SJCRH30 (cell line): ENCODE measurements around the gene PPP2R5C. TPM values are rescaled to one million over a fixed set of nuclear protein-coding genes. Genes with fewer than 3 reads are reported as not detected.

Source experiments
- DNase-seq, 2 experiments: peaks; one replicate each; pipeline ENCODE4 v3.0.0-alpha.2; 2015 to 2020
- H3K27ac ChIP-seq: fragments of 250-450 bp; sonication (Bioruptor Pico); 2 replicates; pipeline ENCODE4 v1.5.1; 2020; ENCODE audit warnings: mild to moderate bottlenecking, moderate library complexity
- H3K27me3 ChIP-seq: fragments of 250-450 bp; sonication (Bioruptor Pico); 2 replicates; pipeline ENCODE4 v1.5.1; 2020; ENCODE audit warnings: mild to moderate bottlenecking, moderate library complexity
- H3K36me3 ChIP-seq: fragments of 250-450 bp; sonication (Bioruptor Pico); 2 replicates; pipeline ENCODE4 v1.5.1; 2020; ENCODE audit warnings: mild to moderate bottlenecking, moderate library complexity
- H3K4me1 ChIP-seq: fragments of 250-450 bp; sonication (Bioruptor Pico); 2 replicates; pipeline ENCODE4 v1.5.1; 2020; ENCODE audit warnings: mild to moderate bottlenecking, moderate library complexity
- H3K4me3 ChIP-seq: fragments of 250-450 bp; sonication (Bioruptor Pico); 2 replicates; pipeline ENCODE4 v1.5.1; 2020; ENCODE audit warnings: mild to moderate bottlenecking, moderate library complexity
- H3K9me3 ChIP-seq: fragments of 250-450 bp; sonication (Bioruptor Pico); replicated peaks from 2 replicates; pipeline ENCODE4 v1.5.1; 2020; ENCODE audit warnings: mild to moderate bottlenecking, moderate library complexity
- total RNA-seq: library from RNA; depleted of rRNA; stranded (reverse); fragments of >200 nt; shearing (Covaris generic); gene quantifications from 2 replicates; pipeline ENCODE4 v1.2.3, GENCODE V29; 2014

PPP2R5C gene
- total RNA-seq, 1 experiment from 2014 or later: 161 TPM

DNA sequence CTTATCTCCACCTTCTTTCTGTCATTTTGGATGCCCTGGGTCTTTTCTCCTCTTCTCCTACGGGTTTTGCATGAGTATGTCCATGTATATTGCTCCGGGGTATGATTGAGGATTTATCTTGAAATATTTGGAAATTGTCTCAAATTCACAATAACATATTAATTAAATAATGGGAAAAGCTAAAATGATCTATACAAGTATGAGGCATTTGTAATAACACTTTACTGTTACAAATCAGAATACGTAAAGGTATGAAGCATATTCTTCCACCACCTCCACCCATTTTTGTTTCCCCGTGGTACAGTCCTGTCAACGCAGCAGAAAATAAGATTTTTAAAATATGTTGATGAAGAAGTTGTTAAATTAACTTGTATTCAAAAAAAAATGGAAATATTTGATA lies 91.3 kb downstream of the PPP2R5C start:
- Histone ChIP-seq H3K27me3 (no peaks in the 10 kb centered on the region), H3K36me3 (peaks cover 12% of the 10 kb centered on the region; the same call in 1 of the 2 replicates), H3K27ac (no peak overlapping the region), H3K4me3 (no peak overlapping the region), H3K4me1 (no peaks in the 10 kb centered on the region), H3K9me3 (no peaks in the 10 kb centered on the region)
- DNase-seq: no peak

DNA sequence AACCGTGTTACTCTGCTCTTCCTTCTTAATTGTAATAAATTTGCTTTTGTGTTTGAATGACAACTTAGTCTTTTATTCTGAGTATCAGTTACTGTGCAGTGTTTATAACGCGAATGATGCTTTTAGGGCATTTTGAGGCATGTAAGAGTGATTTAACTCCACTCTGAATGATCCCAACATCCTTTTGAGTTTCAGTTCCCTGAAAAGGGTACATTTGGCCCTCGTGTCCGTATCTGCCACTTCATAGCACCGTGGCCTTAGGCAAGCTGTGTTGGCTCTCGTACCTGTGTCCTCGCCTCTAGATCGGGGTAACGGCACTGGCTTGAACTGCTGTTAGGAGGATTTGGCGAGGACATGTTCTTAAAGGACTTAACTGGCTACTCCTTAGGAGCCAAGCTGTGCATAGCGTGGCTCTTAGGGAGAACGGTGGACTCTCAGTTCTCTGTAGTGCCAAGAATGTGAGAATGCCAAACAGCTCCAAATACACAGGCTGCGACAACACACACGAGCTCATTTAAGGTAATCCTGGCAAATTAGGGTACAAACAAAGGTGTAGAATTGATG lies 92.0 kb downstream of the PPP2R5C start:
- Histone ChIP-seq H3K4me3 (no peak overlapping the region), H3K27ac (no peak overlapping the region)

DNA sequence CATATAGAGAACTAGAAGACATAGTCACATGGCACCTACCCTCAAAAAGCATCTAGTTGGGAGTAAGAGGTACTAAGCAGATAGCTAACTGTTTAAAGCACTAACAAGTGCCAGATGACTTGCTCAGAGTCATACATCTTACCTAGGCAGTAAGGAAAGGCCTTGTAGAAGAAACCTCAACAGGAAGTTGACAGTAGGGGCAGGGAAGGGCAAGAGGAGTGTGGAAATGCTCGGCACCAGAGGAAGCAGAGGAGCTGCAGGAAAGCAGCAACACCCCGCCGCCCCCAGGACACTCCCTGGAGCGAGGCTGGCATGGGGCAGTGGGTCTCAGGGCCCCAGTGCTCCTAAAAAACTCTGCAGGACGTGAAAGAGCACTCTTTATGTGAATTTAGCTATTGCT lies 92.9 kb downstream of the PPP2R5C start:
- Histone ChIP-seq H3K36me3 (peaks cover 13% of the 10 kb centered on the region; the same call in 1 of the 2 replicates), H3K27me3 (no peaks in the 10 kb centered on the region), H3K4me3 (no peak overlapping the region), H3K4me1 (no peaks in the 10 kb centered on the region), H3K27ac (no peak overlapping the region), H3K9me3 (no peaks in the 10 kb centered on the region)
- DNase-seq: no peak

More for the DNA sequence above, 92.0 kb downstream of the PPP2R5C start:
- Histone ChIP-seq H3K36me3 (peaks cover 13% of the 10 kb centered on the region; the same call in 1 of the 2 replicates), H3K27me3 (no peaks in the 10 kb centered on the region), H3K4me1 (no peaks in the 10 kb centered on the region), H3K9me3 (no peaks in the 10 kb centered on the region)
- no peak for DNase-seq

DNA sequence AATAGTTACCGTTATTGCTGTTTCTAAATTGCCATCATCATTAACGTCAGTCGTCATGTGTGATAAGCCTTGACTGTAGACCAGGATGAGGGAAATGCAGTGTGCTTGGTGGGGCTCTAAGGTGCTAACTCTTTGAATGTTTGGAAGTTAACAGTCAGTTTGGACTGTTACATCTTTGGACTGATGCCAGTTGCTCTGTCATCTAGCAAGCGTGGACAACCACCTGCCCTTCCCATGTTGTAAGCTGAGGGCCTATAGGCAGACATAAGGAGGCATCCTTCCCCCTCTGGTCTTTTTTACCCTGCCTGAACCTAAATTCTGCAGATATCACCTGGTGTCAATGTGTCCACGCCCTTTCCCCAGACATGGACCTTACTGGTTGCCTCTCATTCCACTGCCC lies 94.4 kb downstream of the PPP2R5C start:
- Histone ChIP-seq H3K27me3 (no peaks in the 10 kb centered on the region), H3K4me3 (no peak overlapping the region), H3K27ac (no peak overlapping the region), H3K9me3 (no peaks in the 10 kb centered on the region), H3K36me3 (peaks cover 23% of the 10 kb centered on the region), H3K4me1 (no peaks in the 10 kb centered on the region)
- peak in 1 of 2 experiments; percentile 20 for DNase-seq

DNA sequence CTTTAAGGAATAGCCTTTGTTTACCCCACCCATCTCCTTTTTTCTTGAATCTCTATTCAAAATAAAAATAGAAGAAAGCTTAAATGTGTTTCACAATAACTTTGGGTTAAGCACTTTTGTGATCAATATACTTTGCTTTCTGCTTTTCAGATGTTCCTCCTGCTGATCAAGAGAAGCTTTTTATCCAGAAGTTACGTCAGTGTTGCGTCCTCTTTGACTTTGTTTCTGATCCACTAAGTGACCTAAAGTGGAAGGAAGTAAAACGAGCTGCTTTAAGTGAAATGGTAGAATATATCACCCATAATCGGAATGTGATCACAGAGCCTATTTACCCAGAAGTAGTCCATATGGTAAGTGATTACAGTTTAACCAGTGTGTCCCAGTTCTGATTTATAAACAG lies 95.0 kb downstream of the PPP2R5C start:
- Histone ChIP-seq H3K4me1 (no peaks in the 10 kb centered on the region), H3K36me3 (peaks cover 26% of the 10 kb centered on the region), H3K4me3 (no peak overlapping the region), H3K27ac (no peak overlapping the region), H3K27me3 (no peaks in the 10 kb centered on the region), H3K9me3 (no peaks in the 10 kb centered on the region)
- DNase-seq: no peak

DNA sequence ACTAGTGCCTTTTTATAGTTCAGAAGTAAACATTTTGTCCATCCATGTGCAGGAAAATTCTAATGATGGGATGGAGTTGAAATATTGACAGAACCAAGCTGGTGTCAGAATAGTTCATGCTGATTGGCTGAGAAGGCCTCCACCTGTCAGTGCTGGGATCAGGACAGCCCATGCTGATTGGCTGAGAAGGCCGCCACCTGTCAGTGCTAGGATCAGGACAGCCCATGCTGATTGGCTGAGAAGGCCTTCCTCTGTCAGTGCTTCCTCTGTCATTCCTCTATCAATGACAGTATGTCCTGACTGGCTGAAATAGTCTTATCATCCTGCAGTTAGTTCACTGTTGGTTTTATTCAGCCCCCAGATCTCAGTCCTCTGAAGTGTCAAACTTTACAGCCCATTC lies 95.7 kb downstream of the PPP2R5C start:
- no peaks in the 10 kb centered on the region for H3K4me1 ChIP-seq
- H3K27ac ChIP-seq: no peak overlapping the region
- no peaks in the 10 kb centered on the region for H3K9me3 ChIP-seq
- DNase-seq: peak; percentile 17 to 38
- no peaks in the 10 kb centered on the region for H3K27me3 ChIP-seq
- H3K36me3 ChIP-seq: peaks cover 26% of the 10 kb centered on the region
- H3K4me3 ChIP-seq: no peak overlapping the region

DNA sequence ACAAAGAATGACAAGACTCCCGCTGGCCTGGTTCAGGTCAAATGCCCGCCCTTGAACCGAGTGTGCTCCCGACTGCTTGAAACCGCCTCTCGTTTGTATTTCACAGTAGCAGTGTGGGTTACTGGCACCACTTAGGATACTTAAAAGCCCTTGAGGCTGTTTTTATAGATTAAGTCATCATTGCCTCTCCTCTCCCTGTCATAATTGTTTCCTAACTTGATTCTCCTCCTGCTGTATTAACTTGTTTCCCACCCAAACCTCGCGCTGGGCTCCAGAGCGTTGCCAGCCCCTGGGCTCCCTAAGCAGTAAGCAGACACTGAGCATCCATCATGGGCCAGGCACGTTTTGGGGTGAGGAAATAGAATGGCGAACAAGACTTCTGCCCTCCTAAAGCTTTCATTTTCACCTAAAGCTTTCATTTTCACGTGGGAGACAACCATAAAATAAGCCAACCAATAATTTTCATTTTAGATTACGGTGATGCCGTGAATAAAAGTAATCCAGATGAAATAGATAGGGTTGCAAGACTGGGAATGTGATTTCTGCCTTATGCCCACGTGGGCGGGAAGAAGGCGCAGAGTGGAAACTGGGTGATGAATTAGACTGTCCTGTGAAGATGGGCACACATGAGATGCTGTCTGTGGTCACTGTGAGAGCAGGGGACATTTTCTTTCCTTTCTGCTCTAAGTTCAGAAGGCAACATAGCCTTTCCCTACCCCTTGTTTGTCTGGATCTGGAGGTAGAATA lies 97.5 kb downstream of the PPP2R5C start:
- Histone ChIP-seq H3K27me3 (no peaks in the 10 kb centered on the region), H3K36me3 (peaks cover 26% of the 10 kb centered on the region), H3K27ac (no peak overlapping the region), H3K9me3 (no peaks in the 10 kb centered on the region), H3K4me1 (no peaks in the 10 kb centered on the region), H3K4me3 (no peak overlapping the region)
- no peak for DNase-seq

DNA sequence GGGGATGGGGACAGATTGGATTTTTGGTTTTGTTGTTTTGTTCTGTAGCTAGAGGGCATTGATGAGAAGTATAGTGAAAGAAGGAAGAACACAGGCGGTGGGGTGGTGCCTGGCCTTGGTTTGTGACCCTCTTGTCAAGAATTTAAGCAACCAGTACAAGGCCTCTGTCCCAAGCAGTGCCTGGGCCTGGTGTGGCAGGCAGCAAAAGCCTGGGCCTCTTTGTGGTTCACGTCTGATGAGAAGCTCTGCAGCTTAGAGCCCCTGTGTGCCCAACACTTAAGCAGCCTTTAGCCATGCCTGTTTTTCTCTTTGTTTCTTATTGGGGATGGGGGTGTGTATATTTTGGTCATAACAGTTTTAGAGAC lies 98.0 kb downstream of the PPP2R5C start:
- no peak overlapping the region for H3K27ac ChIP-seq
- no peaks in the 10 kb centered on the region for H3K4me1 ChIP-seq

DNA sequence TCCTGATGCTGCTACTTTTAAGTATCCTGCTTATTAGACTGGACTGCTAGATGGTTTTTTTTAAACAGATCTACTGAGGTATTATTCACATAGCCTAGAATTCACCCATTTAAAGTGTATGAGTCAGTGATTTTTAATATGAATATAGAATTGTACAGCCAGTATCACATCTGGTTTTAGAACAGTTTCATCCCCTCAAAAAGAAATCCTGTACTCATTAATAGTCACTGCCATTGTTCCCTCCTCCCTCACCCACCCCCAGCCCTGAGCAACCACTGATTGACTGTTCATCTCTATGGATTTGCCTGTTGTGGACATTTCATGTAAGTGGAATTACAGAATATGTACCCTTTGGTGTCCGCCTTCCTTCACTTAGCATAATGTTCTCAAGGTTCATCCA lies 98.4 kb downstream of the PPP2R5C start:
- no peaks in the 10 kb centered on the region for H3K27me3 ChIP-seq
- no peak overlapping the region for H3K27ac ChIP-seq
- H3K36me3 ChIP-seq: peaks cover 28% of the 10 kb centered on the region
- no peaks in the 10 kb centered on the region for H3K9me3 ChIP-seq
- DNase-seq: no peak
- H3K4me1 ChIP-seq: no peaks in the 10 kb centered on the region
- H3K4me3 ChIP-seq: no peak overlapping the region

More for the DNA sequence above, 98.0 kb downstream of the PPP2R5C start:
- DNase-seq: no peak
- H3K4me3 ChIP-seq: no peak overlapping the region
- no peaks in the 10 kb centered on the region for H3K9me3 ChIP-seq
- peaks cover 26% of the 10 kb centered on the region for H3K36me3 ChIP-seq
- H3K27me3 ChIP-seq: no peaks in the 10 kb centered on the region

DNA sequence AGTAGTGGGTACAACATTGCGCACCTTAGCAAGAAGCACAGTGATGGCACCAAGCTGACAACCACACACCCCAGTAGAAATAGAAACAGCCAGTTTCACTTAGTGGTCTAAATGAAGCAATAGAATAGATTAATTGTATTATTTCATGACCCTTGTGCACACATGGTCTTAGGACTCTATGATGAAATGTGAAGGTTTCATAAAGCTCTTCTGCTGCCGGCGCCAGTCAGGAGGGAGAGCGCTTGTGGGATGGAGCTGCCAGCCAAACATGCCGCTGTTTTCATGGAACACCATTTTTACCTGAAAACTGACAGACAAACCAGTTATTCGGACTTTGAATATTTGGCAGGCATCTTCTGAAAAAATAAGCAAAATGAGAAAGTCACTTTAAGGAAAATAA lies 100.0 kb downstream of the PPP2R5C start:
- no peak for DNase-seq
- H3K4me1 ChIP-seq: no peaks in the 10 kb centered on the region
- H3K27ac ChIP-seq: no peak overlapping the region
- H3K36me3 ChIP-seq: peaks cover 28% of the 10 kb centered on the region
- no peaks in the 10 kb centered on the region for H3K9me3 ChIP-seq
- no peaks in the 10 kb centered on the region for H3K27me3 ChIP-seq
- no peak overlapping the region for H3K4me3 ChIP-seq

DNA sequence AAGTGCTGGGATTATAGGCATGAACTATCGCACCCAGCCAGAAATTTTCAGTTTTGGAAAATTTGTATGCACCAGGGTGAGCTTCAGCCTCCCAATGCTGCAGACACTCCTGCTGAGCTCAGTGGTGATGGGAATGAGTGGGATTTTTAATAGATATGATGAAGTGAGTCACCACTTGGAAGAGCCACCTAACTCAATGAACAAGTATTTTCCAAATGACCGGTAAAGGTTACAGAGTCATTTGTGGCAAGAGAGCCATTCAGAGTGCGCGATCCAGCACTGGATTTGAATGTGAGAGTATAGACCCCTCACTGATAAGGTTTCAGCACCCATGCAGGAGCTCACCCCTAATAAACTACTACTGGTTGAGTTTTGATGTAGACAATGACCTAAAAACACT lies 100.7 kb downstream of the PPP2R5C start:
- Histone ChIP-seq H3K27me3 (no peaks in the 10 kb centered on the region), H3K27ac (no peak overlapping the region), H3K4me3 (no peak overlapping the region), H3K36me3 (peaks cover 22% of the 10 kb centered on the region), H3K9me3 (no peaks in the 10 kb centered on the region), H3K4me1 (no peaks in the 10 kb centered on the region)
- DNase-seq: no peak

DNA sequence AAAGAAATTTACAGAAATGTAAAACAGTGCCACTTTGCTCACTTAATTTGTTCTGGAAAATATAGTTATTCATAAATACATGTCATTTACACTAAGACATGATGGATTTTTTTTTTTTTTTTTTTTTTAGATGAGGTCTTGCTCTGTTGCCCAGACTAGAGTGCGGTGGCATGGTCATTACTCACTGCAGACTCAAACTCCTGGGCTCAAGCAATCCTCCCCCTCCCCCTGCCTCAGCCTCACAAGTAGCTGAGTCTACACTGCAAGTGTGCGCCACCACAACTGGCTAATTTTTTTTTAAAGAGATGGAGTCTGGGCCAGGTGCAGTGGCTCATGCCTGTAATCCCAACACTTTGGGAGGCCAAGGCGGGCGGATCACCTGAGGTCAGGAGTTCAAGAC lies 101.2 kb downstream of the PPP2R5C start:
- peaks cover 16% of the 10 kb centered on the region for H3K36me3 ChIP-seq
- H3K27me3 ChIP-seq: no peaks in the 10 kb centered on the region
- no peaks in the 10 kb centered on the region for H3K9me3 ChIP-seq
- H3K4me1 ChIP-seq: no peaks in the 10 kb centered on the region
- no peak overlapping the region for H3K27ac ChIP-seq
- no peak for DNase-seq
- H3K4me3 ChIP-seq: no peak overlapping the region

DNA sequence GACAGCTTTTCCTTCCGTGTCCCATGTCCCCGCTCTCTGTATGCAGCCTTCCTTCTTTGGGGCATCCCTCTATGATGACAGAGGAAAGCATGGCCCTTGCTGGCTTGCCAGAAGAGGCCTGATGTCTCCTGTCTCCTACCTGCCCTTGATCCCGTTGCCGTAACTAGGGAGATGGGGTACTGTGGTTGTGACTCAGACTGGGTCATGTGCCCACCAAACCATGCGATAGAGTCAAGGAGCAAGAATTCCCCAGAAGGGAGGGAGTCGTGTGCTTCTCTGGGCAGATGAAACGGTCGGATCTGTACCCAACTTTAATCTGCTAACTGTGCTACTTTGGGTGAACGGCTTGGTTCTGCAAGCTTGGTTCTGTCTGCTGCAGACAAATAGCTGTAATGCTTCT lies 103.8 kb downstream of the PPP2R5C start:
- Histone ChIP-seq H3K27ac (no peak overlapping the region), H3K4me3 (no peak overlapping the region), H3K36me3 (peaks cover 10% of the 10 kb centered on the region), H3K4me1 (no peaks in the 10 kb centered on the region), H3K27me3 (no peaks in the 10 kb centered on the region), H3K9me3 (no peaks in the 10 kb centered on the region)
- DNase-seq: no peak

DNA sequence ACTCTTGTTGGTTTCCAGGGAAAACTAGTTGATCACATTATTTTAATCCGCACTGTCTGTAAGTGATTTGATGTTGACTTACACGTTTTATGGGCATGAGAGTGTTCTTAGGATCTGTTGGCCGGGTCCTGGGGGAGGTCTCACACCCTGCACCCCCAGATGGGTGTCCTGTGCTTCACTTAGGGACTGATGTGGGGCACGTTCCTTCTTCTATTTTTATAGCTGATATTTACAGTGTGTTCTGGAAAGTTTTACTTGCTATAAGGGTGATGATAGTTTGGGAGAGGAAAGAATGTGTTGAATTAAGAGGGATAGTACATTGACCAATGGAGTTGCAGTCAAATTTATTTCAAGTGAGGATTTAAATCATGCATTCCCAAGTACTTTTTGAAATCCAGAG lies 106.3 kb downstream of the PPP2R5C start:
- no peaks in the 10 kb centered on the region for H3K4me1 ChIP-seq
- no peak for DNase-seq
- no peaks in the 10 kb centered on the region for H3K27me3 ChIP-seq
- H3K27ac ChIP-seq: no peak overlapping the region
- H3K4me3 ChIP-seq: no peak overlapping the region
- H3K9me3 ChIP-seq: no peaks in the 10 kb centered on the region
- peaks cover 2% of the 10 kb centered on the region; the same call in 1 of the 2 replicates for H3K36me3 ChIP-seq

DNA sequence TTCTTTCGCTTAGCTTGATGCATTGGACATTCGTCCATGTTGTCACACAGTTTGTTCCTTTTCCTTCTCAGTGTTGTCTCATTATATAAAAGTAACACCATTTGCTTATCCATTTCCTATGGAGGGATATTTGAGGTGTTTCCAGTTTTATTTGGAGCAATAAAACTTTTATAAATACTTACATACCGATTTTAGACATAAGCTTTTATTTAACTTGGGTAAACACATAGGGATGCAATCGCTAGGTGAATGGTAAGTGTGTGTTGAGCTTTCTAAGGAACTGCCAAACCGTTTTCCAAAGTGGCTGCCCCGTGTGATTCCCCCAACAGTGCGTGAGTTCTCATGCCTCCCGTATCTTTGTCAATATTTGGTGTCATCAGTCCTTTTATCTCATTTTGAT lies 107.7 kb downstream of the PPP2R5C start:
- no peaks in the 10 kb centered on the region for H3K9me3 ChIP-seq
- H3K36me3 ChIP-seq: peaks cover 5% of the 10 kb centered on the region; the same call in 1 of the 2 replicates
- DNase-seq: no peak
- H3K27me3 ChIP-seq: no peaks in the 10 kb centered on the region
- no peak overlapping the region for H3K4me3 ChIP-seq
- no peak overlapping the region for H3K27ac ChIP-seq
- no peaks in the 10 kb centered on the region for H3K4me1 ChIP-seq
